ENCODE results near the gene MYMK. TPM values are rescaled to one million over a fixed set of nuclear protein-coding genes. Genes with fewer than 3 reads are reported as not detected.
"Not testable (repeated sequence)": the region's sequence is repeated elsewhere in the genome, so short reads cannot be mapped to it uniquely, and the experiment has no call there.

The MYMK gene
- total and polyA plus RNA-seq, 2 of the 4 experiments (the other 2 are of a cell fraction), result not detected

DNA sequence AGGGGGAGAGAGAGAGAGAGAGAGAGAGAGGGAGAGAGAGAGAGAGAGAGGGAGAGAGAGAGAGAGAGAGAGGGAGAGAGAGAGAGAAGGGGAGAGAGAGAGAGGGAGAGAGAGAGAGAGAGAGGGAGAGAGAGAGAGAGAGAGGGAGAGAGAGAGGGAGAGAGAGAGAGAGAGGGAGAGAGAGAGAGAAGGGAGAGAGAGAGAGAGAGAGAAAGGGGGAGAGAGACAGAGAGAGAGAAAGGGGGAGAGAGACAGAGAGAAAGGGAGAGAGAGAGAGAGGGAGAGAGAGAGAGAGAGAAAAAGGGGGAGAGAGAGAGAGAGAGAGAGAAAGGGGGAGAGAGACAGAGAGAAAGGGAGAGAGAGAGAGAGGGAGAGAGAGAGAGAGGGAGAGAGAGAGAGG is 39.1 kb upstream of the MYMK start:
- H2BK15ac ChIP-seq (ENCODE audit: low read depth, low read length); CTCF ChIA-PET; BruUV-seq (replicated peaks); H2AFZ ChIP-seq (replicated peaks; ENCODE audit: low read length, poor library complexity); dilution Hi-C loops (cut with HindIII; ENCODE audit: low sequenced_read_pairs, unreplicated experiment); H3K36me3 ChIP-seq (ENCODE audit: control insufficient read depth, insufficient read depth, low read length); H3K9me3 ChIP-seq (ENCODE audit: control insufficient read depth, insufficient read depth, low read length); H4K8ac ChIP-seq (ENCODE audit: low read depth in 2 of 2, low read length in 2 of 2); H3K18ac ChIP-seq (ENCODE audit: low read depth, low read length); H2BK20ac ChIP-seq (ENCODE audit: low read depth, low read length); H3K4me3 ChIP-seq (ENCODE audit: insufficient read depth, low read depth, low read length); H2AK9ac ChIP-seq (replicated peaks; ENCODE audit: low read depth, low read length, poor library complexity); H3K9ac ChIP-seq (ENCODE audit: low read depth, low read length); H3K4ac ChIP-seq (ENCODE audit: low read depth, low read length); H3K79me1 ChIP-seq (ENCODE audit: low read depth in 1 of 2, low read length in 2 of 2); H3K14ac ChIP-seq (replicated peaks; ENCODE audit: low read depth, low read length); ATAC-seq (ENCODE audit: low read depth); in situ Hi-C loops (cut with MboI; ENCODE audit: low sequenced_read_pairs); H3K56ac ChIP-seq (ENCODE audit: extremely low read depth, insufficient read depth, low read length); DNase-seq; H2BK120ac ChIP-seq (ENCODE audit: low read depth, low read length); H4K5ac ChIP-seq (ENCODE audit: low read depth, low read length); H4K91ac ChIP-seq (ENCODE audit: insufficient read depth, low read depth, low read length); H3K9me1 ChIP-seq (ENCODE audit: insufficient read depth, low read length); H4K20me1 ChIP-seq (ENCODE audit: insufficient read depth, low read length); H3K23ac ChIP-seq (ENCODE audit: low read depth, low read length); POLR2A ChIA-PET (ENCODE audit: unreplicated experiment); H2BK5ac ChIP-seq (ENCODE audit: low read depth, low read length, poor library complexity, severe bottlenecking); intact Hi-C loops (cut with micrococcal nuclease); H3K27ac ChIP-seq (ENCODE audit: insufficient read depth, low read length); H2AK5ac ChIP-seq (ENCODE audit: low read depth, low read length); H3K4me1 ChIP-seq (ENCODE audit: control insufficient read depth, insufficient read depth, low read length); H3K4me2 ChIP-seq (ENCODE audit: low read depth, low read length): not testable (repeated sequence)
- peaks cover 17% of the 10 kb centered on the region; the same call in 1 of the 2 replicates for H3K27me3 ChIP-seq (ENCODE audit: control insufficient read depth, insufficient read depth, low read length)
